ENCODE data around the gene TMEM161B. TPM values are rescaled to one million over a fixed set of nuclear protein-coding genes. Genes with fewer than 3 reads are reported as not detected.

The TMEM161B gene
- total and polyA plus RNA-seq, 10 donors: 5.2 to 35.1 (median 21.4) TPM

DNA sequence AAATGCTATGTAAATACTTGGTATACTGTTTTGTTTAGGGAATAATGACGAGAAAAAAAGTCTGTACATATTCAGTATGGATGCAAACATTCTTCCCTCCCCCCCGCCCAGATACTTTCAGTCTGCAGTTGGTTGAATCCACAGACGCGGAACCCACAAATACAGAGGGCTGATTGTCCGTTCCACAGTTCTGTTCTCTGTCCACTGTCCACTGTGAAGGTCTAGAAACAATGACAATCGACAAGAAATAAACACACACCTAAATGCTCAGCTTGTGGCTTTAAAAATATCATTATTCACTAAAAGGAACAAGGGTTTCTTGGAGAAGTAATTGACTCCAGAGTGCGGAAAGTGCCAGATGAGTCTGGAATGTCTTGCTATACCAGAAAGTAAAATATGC, 109.1 kb downstream of the TMEM161B start:
- Histone ChIP-seq H3K27ac (no peak overlapping the region), H3K9me3 (peaks cover 0 to 4% (median 0%) of the 10 kb centered on the region in 8 donors), H3K4me1 (no peaks in the 10 kb centered on the region), H3K4me3 (no peak overlapping the region), H3K27me3 (replicated peaks in 1 of 7) (peaks cover 0 to 20% (median 0%) of the 10 kb centered on the region in 7 donors), H3K36me3 (no peaks in the 10 kb centered on the region)
- TF ChIP-seq, protein P1, sequence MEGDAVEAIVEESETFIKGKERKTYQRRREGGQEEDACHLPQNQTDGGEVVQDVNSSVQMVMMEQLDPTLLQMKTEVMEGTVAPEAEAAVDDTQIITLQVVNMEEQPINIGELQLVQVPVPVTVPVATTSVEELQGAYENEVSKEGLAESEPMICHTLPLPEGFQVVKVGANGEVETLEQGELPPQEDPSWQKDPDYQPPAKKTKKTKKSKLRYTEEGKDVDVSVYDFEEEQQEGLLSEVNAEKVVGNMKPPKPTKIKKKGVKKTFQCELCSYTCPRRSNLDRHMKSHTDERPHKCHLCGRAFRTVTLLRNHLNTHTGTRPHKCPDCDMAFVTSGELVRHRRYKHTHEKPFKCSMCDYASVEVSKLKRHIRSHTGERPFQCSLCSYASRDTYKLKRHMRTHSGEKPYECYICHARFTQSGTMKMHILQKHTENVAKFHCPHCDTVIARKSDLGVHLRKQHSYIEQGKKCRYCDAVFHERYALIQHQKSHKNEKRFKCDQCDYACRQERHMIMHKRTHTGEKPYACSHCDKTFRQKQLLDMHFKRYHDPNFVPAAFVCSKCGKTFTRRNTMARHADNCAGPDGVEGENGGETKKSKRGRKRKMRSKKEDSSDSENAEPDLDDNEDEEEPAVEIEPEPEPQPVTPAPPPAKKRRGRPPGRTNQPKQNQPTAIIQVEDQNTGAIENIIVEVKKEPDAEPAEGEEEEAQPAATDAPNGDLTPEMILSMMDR (IDR thresholded peaks at IDR 0.05 in 8 of 11, conservative IDR thresholded peaks at IDR 0.05 in 3 of 11): no peak
- TF ChIP-seq POLR2AphosphoS5 (IDR thresholded peaks at IDR 0.05) (no peak), POLR2A (IDR thresholded peaks at IDR 0.05) (no peak)
- WGBS, 5 donors: 79 to 87% (median 83%) methylated on average over 7 of the region's 7 CpGs
- no peak for DNase-seq
- intact Hi-C loops (cut with DNase I; ENCODE audit: low total_unique reads): loop anchor here (10.0 kb wide), 1 partner anchor 375 kb away; no protein-coding TSS in a partner anchor

DNA sequence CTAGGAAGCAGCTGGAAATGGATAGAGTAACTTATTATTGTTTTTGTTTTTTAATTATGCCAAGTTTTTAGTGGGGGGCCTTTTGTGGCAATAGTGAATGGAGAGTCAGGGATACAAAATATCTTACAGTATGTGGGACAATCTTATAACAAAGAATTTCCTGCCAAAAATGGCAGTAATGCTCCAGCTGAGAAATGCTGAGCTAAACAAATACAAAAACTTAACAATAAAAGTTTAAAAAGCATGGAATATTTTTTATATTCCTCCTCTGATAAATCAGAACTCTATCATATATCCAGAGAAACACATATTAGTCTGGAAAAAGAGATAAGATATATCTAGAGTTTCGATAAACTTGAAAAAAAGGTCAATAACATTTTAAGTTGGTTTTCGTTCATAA, 110.6 kb downstream of the TMEM161B start:
- Histone ChIP-seq H3K27ac (no peak overlapping the region), H3K4me3 (no peak overlapping the region), H3K9me3 (peaks cover 0 to 4% (median 0%) of the 10 kb centered on the region in 8 donors), H3K4me1 (no peaks in the 10 kb centered on the region), H3K36me3 (no peaks in the 10 kb centered on the region), H3K27me3 (replicated peaks in 1 of 7) (peaks cover 0 to 32% (median 0%) of the 10 kb centered on the region in 7 donors)
- WGBS, 5 donors: 84 to 95% (median 94%) methylated on average over 2 of the region's 2 CpGs
- no peak for DNase-seq
- no peak for TF ChIP-seq POLR2AphosphoS5 (IDR thresholded peaks at IDR 0.05)
- TF ChIP-seq, protein P1 (IDR thresholded peaks at IDR 0.05 in 8 of 11, conservative IDR thresholded peaks at IDR 0.05 in 3 of 11): no peak
- no peak for TF ChIP-seq POLR2A (IDR thresholded peaks at IDR 0.05)
- intact Hi-C loops (cut with DNase I; ENCODE audit: low total_unique reads): loop anchor here (10.0 kb wide), 1 partner anchor 373 kb away; no protein-coding TSS in a partner anchor

DNA sequence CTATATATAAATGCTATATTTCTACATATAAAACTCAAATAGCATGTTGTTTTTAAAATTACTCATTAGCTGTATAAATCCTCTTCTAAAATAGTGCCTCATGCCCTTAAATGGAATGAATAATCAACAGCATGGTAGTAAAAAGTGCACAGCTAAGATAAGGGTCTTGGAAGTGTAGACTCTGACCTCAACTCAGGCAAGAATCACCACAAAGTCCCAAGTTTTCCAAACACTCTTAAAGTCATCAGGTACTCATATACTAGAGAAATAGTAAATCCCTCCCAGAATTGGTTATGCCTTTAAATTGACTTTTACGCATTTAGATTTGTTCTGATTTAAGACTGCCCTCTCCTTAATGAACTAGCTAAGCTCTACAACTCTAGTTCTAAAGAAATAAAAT, 113.8 kb downstream of the TMEM161B start:
- peaks cover 0 to 18% (median 13%) of the 10 kb centered on the region in 8 donors for H3K9me3 ChIP-seq
- intact Hi-C loops (cut with DNase I; ENCODE audit: low total_unique reads): loop anchor here (10.0 kb wide), 1 partner anchor 370 kb away; no protein-coding TSS in a partner anchor
- no peaks in the 10 kb centered on the region for H3K36me3 ChIP-seq
- WGBS, 5 donors: 96 to 100% (median 97%) methylated on average over 1 of the region's 1 CpG
- no peak for DNase-seq
- no peaks in the 10 kb centered on the region for H3K4me1 ChIP-seq
- no peak overlapping the region for H3K4me3 ChIP-seq
- peaks cover 0 to 37% (median 0%) of the 10 kb centered on the region in 7 donors for H3K27me3 ChIP-seq (replicated peaks in 1 of 7)
- no peak for TF ChIP-seq POLR2A (IDR thresholded peaks at IDR 0.05)
- TF ChIP-seq, protein P1 (IDR thresholded peaks at IDR 0.05 in 8 of 11, conservative IDR thresholded peaks at IDR 0.05 in 3 of 11): no peak
- TF ChIP-seq POLR2AphosphoS5 (IDR thresholded peaks at IDR 0.05): no peak
- no peak overlapping the region for H3K27ac ChIP-seq

DNA sequence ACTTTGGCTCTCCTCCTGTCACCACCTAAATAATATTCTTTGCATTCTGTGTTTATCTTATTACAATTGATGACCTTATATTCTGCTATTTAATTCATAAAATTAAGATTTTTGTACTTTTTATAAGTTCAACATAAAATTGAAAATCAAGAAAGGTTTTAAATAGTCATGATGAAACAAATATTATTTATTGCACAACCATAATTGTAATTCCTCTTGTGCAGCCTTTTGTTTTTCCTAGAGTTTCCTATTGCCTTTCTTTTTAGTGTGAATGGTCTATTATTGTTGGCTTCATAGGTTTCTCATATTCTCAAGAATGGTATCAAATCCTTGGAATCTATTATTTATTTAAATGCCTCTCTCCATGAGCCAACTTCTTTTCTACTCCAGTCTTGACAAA, 117.9 kb downstream of the TMEM161B start:
- Histone ChIP-seq H3K4me3 (no peak overlapping the region), H3K9me3 (peaks cover 0 to 19% (median 13%) of the 10 kb centered on the region in 8 donors), H3K4me1 (peaks cover 0 to 4% (median under 1%) of the 10 kb centered on the region in 6 donors), H3K27me3 (replicated peaks in 1 of 7) (peaks cover 0 to 68% (median 6%) of the 10 kb centered on the region in 7 donors), H3K27ac (no peak overlapping the region), H3K36me3 (no peaks in the 10 kb centered on the region)
- intact Hi-C loops (cut with DNase I; ENCODE audit: low total_unique reads): loop anchor here (10.0 kb wide), 1 partner anchor 366 kb away; no protein-coding TSS in a partner anchor
- DNase-seq: no peak
- TF ChIP-seq POLR2AphosphoS5 (IDR thresholded peaks at IDR 0.05): no peak
- TF ChIP-seq, protein P1 (IDR thresholded peaks at IDR 0.05 in 8 of 11, conservative IDR thresholded peaks at IDR 0.05 in 3 of 11): no peak
- TF ChIP-seq POLR2A (IDR thresholded peaks at IDR 0.05): no peak

Data from spleen (tissue), 11 donors.